HG03342 (cell line): Measurements from ENCODE around the gene TBX1.

Source experiments
- ATAC-seq: cut with Tn5 transposase; IDR thresholded peaks from one replicate; pipeline ENCODE4 v1.9.1; 2021; ENCODE audit warnings: mild to moderate bottlenecking, moderate library complexity; ENCODE audit not compliant: unreplicated experiment

TBX1 gene

DNA sequence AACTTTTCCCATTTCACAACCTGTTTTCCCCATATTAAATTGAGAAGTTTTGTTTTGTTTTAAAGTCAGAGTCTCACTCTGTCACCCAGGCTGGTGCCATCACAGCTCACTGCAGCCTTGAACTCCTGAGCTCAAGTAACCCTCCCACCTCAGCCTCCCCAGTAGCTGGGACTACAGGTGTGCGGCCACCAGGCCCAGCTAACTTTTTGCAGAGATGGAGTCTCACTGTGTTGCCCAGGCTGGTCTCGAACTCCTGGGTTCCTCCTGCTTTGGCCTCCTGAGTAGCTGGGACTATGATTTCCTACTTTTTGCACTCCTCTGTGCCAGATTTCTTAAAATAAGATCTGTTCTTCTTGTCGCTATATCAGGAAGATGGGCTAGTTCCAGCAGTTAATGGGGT lies 49.2 kb downstream of the TBX1 start:
- ATAC-seq = no peak

- no peak for ATAC-seq
These were observed 50.0 kb downstream of the TBX1 start for GRCh38 chr22:19810381-19811201.

DNA sequence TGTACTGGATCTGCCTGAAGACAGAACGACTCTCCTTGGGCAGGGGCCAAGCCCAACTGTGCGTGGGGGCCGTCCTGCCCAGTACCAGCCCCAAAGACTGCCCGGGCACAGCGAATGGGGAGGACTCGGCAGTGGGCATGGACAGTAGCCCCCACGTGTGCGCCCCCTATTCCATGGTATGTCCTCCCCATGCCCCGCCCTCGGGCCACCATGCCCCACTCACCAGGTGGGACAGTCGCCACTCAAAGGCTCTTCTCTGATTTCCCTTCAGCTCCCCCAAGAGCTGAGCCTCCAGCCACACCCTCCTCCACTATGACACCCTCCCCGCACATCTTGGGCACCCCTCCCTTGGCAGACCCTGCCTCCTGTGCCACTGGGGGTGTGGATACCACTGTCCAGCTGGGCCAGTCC lies 50.6 kb downstream of the TBX1 start:
- ATAC-seq = no peak

DNA sequence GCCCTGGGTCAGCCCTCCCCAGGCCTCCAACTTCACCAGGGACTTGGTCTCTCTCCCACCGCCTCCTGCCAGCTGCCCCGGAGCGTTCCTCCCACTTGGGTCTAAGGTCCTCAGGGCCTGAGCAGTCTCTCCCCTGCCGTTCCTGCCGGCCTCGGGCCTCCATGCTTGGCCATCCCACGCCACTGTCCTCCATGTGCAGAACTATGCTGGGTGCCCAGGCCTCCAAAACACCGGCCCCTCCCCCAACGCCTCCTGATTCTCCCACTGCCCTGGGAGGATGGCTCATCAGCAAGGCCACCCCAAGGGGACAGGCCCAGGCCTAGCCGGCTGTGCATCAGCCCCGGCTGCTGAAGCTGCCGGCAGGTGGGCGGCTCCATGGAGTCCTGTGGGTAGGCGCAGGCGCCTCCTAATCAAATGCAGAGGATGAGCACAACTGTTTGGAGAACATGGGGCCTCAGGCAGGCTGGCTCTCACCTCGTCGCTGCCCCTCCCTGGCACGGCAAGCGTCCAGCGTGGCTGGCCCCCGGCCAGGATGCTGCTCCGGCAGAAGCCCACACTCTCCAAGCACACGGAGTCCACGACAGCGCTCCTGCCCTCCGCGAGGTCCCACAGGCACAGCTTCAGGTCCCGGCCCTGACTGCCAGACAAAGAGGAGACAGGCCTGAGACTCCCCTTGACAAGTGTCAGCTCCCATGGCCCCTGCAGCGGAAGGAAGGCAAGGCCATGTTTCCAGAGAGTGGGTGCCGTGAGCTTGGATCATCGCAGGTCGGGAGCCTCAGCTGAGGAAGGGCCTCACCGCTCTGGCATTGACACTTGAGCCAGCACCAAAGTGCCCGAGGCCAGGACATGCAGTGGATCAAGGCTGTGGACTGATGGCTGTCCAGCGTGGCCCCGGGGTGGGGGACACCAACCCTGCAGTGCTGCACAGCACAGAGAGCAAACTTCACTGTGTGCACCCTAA lies 51.5 kb downstream of the TBX1 start:
- no peak for ATAC-seq

- no peak for ATAC-seq
These were observed 52.3 kb downstream of the TBX1 start for GRCh38 chr22:19812910-19813309.

DNA sequence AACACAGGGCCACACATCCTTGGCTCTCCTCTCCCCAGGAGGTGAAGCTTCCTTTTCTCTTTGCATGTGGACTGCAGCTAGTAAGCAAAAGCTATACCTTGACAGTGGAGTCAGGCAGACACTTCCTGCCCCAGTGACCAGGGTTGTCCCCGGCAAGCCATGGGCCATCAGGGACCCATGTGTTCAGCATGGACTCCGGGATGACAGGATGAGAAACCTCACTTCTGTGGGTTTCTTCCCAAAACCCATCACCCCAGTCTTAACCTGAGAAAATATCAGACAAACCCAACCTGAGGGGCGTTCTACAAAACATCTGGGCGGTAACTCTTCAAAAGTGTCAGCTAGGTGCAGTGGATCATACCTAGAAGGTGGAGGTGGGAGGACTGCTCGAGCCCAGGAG lies 53.9 kb downstream of the TBX1 start:
- ATAC-seq = no peak

DNA sequence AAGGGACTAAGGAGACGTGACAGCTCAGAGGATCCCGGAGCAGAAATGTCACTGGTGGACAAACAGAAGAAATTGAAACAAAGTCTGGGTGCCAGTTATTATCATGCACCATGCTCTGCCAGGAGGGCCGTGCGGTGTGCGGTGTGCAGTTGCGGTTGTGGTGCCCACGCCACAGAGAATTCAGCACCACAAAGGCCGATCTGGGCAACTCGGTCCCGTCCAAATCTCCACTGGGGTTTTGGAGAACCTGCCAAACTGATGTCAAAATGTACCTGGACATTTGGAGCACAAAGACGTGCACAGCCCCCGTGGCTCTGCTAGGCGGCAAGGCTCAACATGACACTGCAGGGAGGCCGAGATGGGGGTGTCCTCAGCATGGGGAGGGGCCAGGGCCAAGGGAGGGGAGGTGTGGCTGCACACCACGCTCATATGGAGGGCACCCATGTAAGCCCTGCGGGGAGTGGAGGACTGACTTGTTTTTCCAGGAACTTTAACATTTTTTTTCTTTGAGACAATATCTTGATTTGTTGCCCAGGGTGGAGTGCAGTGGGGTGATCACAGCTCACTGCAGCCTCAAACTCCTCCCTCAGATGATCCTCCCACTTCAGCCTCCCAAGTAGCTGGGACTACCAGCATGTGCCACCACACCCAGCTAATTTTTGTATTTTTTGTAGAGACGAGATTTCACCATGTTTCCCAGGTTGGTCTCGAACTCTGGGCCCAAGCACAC lies 54.7 kb downstream of the TBX1 start:
- ATAC-seq = no peak

GRCh38 chr22:19815823-19816290 lies 55.3 kb downstream of the TBX1 start:
- ATAC-seq = no peak

DNA sequence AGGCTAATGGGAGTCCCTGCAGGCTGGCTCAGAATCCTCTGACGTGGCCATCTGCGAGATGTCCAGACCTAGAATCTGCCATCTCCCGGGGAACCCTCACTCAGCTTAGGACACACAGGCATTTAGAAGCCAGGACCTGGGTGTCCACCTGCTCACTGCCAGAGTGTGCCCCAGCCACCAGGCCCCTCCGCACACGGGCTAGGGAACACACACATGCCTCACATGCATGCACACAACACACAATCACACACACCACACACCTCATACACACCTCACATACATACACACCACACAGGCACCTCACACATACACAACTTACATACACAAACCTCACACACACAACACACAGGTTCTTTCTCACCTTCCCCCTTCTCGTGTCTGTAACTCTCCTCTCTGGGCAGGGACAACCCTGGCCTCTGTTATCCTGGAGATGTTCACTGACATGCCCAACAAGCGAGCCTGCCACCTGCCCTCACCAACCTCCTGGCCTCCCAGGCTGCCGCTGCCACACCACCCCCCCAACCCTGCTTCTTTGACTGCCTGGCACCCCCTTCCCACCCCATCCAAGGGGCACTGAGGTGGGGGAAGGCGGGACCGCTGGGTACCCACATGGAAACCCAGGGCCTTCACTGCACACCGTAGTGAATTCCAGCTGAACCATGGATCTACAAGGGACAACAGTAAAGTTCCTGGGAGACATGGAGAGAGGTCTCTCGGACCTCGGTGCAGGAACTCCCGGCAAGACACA lies 56.0 kb downstream of the TBX1 start:
- ATAC-seq = no peak
